Measurements from ENCODE around the gene POM121. TPM values are rescaled to one million over a fixed set of nuclear protein-coding genes. Genes with fewer than 3 reads are reported as not detected.
"Not testable (repeated sequence)": the region's sequence is repeated elsewhere in the genome, so short reads cannot be mapped to it uniquely, and the experiment has no call there.

The POM121 gene
- 10.7 and 11.3 TPM in 2 replicates for total RNA-seq (2014; rRNA removed; shearing (Covaris generic))

DNA sequence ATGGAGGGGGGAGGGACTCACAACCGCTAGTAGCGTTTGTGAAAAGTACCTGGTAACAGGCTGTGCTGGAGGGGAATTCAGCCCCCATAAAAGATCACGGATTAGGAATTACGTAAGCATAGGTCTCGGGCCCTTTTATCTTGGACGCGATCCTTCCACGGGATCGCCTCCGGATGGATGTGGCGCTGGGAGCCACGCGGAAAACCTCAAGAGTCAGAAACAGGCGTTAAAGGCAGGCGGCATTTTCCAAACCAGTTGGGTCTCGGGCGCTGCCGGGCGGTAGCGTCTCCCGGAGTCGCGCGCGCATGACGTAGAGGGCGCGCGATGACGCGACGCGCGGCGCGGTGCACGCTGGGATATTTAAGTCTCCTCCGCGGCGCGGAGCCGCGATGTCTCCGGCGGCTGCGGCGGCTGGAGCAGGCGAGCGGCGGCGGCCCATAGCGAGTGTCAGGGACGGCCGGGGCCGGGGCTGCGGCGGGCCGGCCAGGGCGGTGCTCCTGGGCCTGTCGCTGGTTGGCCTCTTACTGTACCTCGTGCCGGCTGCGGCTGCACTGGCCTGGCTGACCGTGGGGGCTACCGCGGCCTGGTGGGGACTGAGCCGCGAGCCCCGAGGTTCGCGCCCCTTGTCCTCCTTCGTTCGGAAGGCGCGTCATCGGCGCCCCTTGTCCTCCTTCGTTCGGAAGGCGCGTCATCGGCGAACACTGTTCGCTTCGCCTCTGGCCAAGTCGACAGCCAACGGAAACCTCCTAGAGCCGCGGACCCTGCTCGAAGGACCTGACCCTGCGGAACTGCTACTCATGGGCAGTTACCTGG lies at the start of gene POM121:
TSS of gene POM121 (plus strand) at position 363 of the 813 bp plus-strand sequence. CDS start at position 390, 27 bp downstream.
- DNase-seq = peak; percentile 93
- Histone ChIP-seq H3K4me3 (ENCODE audit: insufficient read depth, low read depth, low read length) (peak within 1 kb of the TSS; percentile 75), H3K36me3 (replicated peaks; ENCODE audit: control insufficient read depth, insufficient read depth, low read length) (peaks cover 11% of the 10 kb centered on the region), H3K27me3 (ENCODE audit: control insufficient read depth, insufficient read depth, low read length) (no peaks in the 10 kb centered on the region)

DNA sequence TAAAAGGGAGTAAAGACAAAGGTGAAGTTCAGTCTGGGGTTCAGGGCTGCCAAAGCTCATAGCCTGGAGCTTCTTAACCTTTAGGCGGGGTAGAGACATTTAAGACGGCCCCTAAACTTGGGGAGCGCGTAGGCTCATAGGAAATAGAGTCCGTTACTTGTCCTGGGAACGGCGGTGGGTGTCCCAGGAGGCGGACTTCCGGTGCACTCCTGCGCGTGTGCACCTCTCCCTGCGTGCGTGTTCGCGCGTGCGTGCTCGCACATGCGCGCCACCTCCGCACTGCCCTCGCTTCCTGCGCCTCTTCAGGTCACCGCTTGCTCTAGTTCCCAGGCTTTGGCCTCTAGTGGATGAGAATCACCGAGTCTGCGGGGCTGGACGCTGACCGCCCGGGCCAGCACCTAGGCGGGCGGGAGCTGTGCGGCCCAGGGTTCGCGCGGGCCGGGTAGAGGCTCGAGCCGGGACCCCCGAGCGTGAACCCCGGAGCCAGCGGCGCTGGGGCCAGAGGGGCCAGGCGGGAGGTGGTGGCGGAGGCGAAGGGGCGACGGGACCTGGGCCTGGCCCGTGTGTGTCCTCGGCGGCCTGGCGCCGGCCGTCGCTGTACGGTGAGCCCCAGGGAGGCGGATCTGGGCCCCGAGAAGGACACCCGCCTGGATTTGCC lies 45.7 kb upstream of the POM121 start:
- peak; percentile 75 for DNase-seq
- peak overlapping the region; percentile 70 for H3K4me3 ChIP-seq (ENCODE audit: insufficient read depth, low read depth, low read length)
- not testable (repeated sequence) for H3K36me3 ChIP-seq (replicated peaks; ENCODE audit: control insufficient read depth, insufficient read depth, low read length); H3K27me3 ChIP-seq (ENCODE audit: control insufficient read depth, insufficient read depth, low read length)

- peak; percentile 30 for DNase-seq
- not testable (repeated sequence) for H3K36me3 ChIP-seq (replicated peaks; ENCODE audit: control insufficient read depth, insufficient read depth, low read length); H3K27me3 ChIP-seq (ENCODE audit: control insufficient read depth, insufficient read depth, low read length)
- peak overlapping the region; percentile 70 for H3K4me3 ChIP-seq (ENCODE audit: insufficient read depth, low read depth, low read length)
These were observed 45.1 kb upstream of the POM121 start for GRCh38 chr7:72879737-72880215.

DNA sequence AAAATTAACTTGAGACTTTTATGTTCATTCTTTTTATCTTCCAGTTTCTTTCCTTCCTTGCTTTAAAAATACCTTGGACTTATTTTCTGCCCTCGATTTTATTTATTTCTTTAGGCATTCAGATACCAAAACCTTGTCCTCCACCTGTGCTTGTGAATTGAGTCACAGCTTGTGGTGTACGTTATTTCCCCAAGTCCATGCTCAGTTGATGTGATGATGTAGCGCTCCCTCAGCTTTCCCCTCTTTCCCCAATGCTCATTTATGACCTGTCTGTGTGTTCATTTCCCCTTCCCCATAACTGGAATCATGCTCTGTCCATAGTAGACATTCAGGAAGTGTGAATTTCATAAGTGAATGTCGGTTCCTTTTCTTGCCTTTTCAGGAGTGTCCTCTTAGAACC lies 33.1 kb upstream of the POM121 start:
- not testable (repeated sequence) for H3K4me3 ChIP-seq (ENCODE audit: insufficient read depth, low read depth, low read length)

DNA sequence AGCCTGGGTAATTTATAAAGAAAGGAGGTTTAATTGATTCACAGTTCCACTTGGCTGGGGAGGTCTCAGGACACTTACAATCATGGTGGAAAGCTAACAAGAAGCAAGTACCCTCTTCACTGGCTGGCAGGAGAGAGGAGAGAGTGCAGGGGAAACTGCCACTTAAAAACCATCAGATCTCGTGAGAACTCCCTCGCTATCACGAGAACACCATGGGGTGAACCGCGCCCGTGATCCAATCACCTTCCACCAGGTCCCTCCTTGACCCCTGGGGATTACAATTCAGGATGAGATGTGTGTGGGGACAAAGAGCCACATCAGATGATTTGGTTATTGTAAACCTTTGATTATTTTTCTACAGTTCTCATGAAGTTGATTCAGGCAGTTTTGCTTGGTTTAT lies 20.2 kb upstream of the POM121 start:
- H3K27me3 ChIP-seq (ENCODE audit: control insufficient read depth, insufficient read depth, low read length); H3K4me3 ChIP-seq (ENCODE audit: insufficient read depth, low read depth, low read length); DNase-seq; H3K36me3 ChIP-seq (replicated peaks; ENCODE audit: control insufficient read depth, insufficient read depth, low read length): not testable (repeated sequence)

More for the DNA sequence above, 33.1 kb upstream of the POM121 start:
- not testable (repeated sequence) for DNase-seq; H3K27me3 ChIP-seq (ENCODE audit: control insufficient read depth, insufficient read depth, low read length)
- peaks cover 10% of the 10 kb centered on the region for H3K36me3 ChIP-seq (replicated peaks; ENCODE audit: control insufficient read depth, insufficient read depth, low read length)

- H3K4me3 ChIP-seq (ENCODE audit: insufficient read depth, low read depth, low read length); H3K27me3 ChIP-seq (ENCODE audit: control insufficient read depth, insufficient read depth, low read length); H3K36me3 ChIP-seq (replicated peaks; ENCODE audit: control insufficient read depth, insufficient read depth, low read length); DNase-seq: not testable (repeated sequence)
These were observed 16.5 kb upstream of the POM121 start for GRCh38 chr7:72908422-72908821.

GRCh38 chr7:72911395-72911794 lies 13.5 kb upstream of the POM121 start:
- DNase-seq; H3K4me3 ChIP-seq (ENCODE audit: insufficient read depth, low read depth, low read length); H3K27me3 ChIP-seq (ENCODE audit: control insufficient read depth, insufficient read depth, low read length); H3K36me3 ChIP-seq (replicated peaks; ENCODE audit: control insufficient read depth, insufficient read depth, low read length): not testable (repeated sequence)

DNA sequence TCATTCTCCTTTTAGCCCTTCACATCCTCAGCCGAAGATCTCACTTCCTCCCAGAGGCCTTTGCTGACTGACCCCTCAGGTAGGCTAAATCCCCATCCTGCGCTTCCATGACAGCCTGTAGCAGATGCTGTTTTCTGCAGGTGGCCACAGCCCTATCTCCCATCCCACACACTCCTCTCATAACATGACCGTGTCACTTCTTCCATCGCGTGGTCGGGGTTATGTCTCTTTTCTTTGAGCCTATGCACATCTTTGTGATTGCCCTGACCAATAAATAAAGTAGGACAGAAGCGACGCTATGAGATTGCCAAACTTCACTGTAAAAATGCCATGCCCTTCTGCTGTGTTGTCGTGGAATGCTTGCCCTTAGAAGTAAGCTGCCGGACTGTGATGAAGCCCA lies 11.1 kb upstream of the POM121 start:
- not testable (repeated sequence) for H3K36me3 ChIP-seq (replicated peaks; ENCODE audit: control insufficient read depth, insufficient read depth, low read length); H3K27me3 ChIP-seq (ENCODE audit: control insufficient read depth, insufficient read depth, low read length); H3K4me3 ChIP-seq (ENCODE audit: insufficient read depth, low read depth, low read length); DNase-seq

DNA sequence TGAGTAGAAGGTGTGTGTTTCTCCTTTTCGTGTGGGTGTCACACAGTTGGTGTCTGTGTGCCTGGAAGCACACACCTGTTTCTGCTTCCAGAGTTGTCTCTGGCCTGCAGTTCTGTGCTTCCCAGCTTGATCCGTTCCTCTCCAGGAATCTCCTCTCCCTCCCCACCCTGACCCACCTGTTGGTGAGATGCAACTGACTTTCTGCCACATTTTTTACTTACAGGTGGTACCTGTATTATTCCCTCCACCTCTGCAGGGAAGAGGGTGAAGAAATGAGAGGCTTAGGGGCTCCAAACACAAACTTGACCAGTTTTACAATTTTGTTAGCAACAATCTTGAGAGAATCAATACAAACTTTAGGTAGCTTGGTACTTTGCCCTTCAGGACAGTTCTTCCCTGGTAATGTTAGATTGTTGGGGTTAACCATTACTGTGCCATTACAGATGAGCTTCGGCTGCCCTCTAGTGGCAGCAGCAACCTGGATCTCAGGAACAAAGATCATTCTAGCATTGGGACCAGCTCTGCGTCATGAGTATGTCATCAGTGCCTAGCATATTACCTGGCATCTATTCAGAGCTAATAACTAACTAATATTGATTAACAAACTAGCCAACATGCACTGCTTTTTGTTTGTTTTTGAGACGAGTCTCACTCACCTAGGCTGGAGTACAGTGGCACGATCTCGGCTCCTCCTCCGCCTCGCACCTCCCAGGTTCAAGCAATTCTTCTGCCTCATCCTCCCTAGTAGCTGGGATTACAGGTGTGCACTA lies 10.0 kb upstream of the POM121 start:
- DNase-seq = peak; percentile 36
- not testable (repeated sequence) for H3K27me3 ChIP-seq (ENCODE audit: control insufficient read depth, insufficient read depth, low read length); H3K4me3 ChIP-seq (ENCODE audit: insufficient read depth, low read depth, low read length); H3K36me3 ChIP-seq (replicated peaks; ENCODE audit: control insufficient read depth, insufficient read depth, low read length)

- H3K4me3 ChIP-seq (ENCODE audit: insufficient read depth, low read depth, low read length) = no peak overlapping the region
- no peak for DNase-seq
- no peaks in the 10 kb centered on the region for H3K27me3 ChIP-seq (ENCODE audit: control insufficient read depth, insufficient read depth, low read length)
- H3K36me3 ChIP-seq (replicated peaks; ENCODE audit: control insufficient read depth, insufficient read depth, low read length) = no peaks in the 10 kb centered on the region; the same call in 1 of the 2 replicates
These were observed 5.6 kb upstream of the POM121 start for GRCh38 chr7:72919256-72919775.

DNA sequence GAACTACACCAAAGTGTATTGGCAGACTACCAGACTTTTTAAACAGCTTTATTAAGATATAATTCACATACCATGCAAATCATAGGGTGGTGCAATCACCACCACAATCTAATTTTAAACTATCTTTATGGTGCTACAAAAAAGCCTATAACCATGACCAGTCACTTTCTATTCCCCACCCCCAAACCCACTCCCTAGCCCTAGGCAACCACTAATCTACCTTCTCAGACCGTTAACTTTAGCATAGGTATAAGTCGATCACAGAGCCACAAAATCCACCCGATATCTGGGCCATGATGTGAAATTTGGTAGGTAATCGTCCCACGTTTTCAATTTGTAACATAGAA lies 536 bp upstream of the POM121 start:
- DNase-seq = no peak
- peak overlapping the region; percentile 75 for H3K4me3 ChIP-seq (ENCODE audit: insufficient read depth, low read depth, low read length)
- no peaks in the 10 kb centered on the region for H3K27me3 ChIP-seq (ENCODE audit: control insufficient read depth, insufficient read depth, low read length)
- H3K36me3 ChIP-seq (replicated peaks; ENCODE audit: control insufficient read depth, insufficient read depth, low read length) = peaks cover 11% of the 10 kb centered on the region

DNA sequence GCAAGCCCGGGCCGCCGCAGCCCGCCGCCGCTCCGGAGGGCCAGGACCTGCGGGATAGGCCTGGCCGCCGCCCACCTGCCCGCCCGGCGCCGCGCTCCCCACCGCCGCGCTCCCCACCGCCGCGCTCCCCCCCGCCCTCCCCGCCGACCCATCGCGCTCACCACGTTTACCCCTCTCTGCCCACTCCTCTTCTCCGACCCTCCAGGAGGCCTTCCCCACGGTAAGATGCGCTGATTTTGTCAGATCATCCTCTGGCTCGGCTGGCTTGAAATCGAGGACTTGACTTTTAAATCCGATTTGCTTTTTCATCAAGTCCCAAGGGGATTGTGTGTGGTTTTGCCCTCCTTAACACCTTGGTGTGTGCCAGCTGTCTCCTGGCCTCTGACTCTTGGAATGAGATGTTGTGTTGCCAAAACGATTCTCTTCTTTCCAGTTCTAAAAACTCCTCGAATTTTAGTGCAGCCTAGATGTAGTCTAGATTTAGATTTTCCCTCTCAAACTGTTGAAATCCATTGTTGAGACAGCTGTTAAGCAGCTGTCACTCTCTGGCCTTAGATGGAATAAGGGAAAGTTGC lies 738 bp downstream of the POM121 start:
- Histone ChIP-seq H3K27me3 (ENCODE audit: control insufficient read depth, insufficient read depth, low read length) (no peaks in the 10 kb centered on the region), H3K36me3 (replicated peaks; ENCODE audit: control insufficient read depth, insufficient read depth, low read length) (peaks cover 16% of the 10 kb centered on the region), H3K4me3 (ENCODE audit: insufficient read depth, low read depth, low read length) (peak overlapping the region; percentile 75)
- DNase-seq = peak; percentile 65

DNA sequence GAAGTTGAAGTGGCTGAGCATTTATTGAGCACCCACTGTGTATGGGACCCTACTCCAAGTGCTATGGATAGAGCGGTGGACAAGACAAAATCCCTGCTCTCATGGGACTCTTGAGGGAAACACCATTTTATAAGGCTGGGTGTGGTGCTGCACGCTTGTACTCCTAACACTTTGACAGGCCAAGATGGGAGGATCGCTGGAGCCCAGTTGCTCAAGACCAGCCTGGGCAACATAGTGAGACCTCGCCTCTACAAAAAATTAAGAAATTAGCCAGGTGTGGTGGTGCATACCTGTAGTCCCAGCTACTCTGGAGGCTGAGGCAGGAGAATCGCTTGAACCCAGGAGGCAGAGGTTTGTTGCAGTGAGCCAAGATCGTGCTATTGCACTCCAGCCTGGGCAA lies 2.9 kb downstream of the POM121 start:
- H3K36me3 ChIP-seq (replicated peaks; ENCODE audit: control insufficient read depth, insufficient read depth, low read length) = peaks cover 17% of the 10 kb centered on the region
- H3K27me3 ChIP-seq (ENCODE audit: control insufficient read depth, insufficient read depth, low read length); H3K4me3 ChIP-seq (ENCODE audit: insufficient read depth, low read depth, low read length); DNase-seq: not testable (repeated sequence)

DNA sequence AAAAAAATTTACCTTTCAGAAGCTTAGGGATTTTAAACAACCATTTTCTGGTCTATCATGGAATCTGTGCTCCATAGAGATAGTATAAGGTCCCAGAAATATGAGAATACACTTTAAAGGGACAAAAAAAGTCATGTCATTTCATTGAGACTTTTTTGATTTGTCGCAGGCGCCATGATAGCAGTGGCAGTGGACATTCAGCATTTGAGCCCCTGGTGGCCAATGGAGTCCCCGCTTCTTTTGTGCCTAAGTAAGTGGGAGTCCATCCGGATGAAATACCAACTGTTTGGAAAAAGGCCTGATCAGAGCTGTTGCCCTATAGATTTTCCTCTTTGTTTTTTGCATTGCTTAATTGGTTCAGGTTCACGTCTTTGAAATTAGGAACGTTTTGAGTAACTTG lies 3.3 kb downstream of the POM121 start:
- H3K4me3 ChIP-seq (ENCODE audit: insufficient read depth, low read depth, low read length); DNase-seq; H3K27me3 ChIP-seq (ENCODE audit: control insufficient read depth, insufficient read depth, low read length): not testable (repeated sequence)
- H3K36me3 ChIP-seq (replicated peaks; ENCODE audit: control insufficient read depth, insufficient read depth, low read length) = peaks cover 17% of the 10 kb centered on the region
